NCI-H1105 treated with DMSO at 0.1 percent for 48 hours (cell line): ENCODE results near the gene NCKAP1.

Experiments used
- DNase-seq: peaks from one replicate; lab custom pipeline; 2025; lab: John Stamatoyannopoulos, UW

The NCKAP1 gene

DNA sequence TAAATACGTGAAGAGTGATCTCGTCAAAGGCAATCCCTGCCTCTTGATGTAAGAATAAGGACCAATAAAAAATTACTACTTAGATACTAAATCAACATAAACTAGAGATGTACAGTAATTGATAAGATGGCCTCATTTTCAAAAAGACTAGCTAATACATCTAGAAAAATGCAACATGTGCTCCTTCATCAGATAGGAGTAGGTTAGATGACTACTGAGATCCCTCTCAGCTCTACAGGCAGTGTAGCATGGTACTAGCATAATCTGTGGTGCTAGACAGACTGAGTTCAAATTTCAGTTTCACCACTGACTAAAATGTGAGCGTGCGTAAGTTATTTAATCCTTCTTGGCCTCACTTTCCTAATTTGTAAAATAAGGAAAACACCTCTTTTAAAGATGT, 89.2 kb downstream of the NCKAP1 start:
- no peak for DNase-seq

- DNase-seq: peak; percentile 69
Measured at GRCh38 chr2:182946958-182947369, 91.3 kb downstream of the NCKAP1 start.

DNA sequence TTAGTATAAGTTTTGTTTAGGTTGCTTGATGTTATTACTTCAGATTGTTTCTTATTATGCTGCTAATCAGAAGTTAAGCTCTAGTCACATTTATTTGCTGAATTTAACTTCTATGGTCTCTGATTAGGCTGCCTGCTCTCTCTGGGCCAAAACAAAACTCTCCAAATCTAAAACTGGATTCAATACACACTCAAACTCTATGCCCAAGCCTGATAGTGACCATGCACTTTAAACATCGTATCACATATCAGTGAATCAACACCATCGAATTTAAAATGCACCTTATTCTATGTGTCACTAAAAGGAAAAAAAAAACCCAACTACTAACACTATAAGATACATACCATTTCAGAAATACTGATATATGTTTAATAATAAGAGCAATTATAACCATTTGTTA, 94.9 kb downstream of the NCKAP1 start:
- no peak for DNase-seq

DNA sequence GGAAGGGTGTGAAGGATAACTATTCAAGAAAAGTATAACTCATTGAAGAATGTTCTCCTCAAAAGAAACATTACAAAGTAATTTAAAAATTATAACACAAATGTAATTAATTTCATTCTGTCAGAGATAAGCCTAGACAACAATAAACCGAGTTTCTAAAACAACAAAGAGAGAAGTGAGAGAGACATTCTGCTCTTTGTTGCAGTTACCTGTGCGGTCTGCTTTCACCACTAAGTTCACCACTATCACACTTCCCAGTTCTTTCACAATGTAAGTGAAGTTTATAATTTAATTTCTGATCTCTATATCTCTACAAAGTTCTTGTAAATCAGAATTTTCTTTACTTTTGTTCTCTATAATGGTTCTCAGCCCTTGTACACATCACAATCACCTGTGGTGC, 95.5 kb downstream of the NCKAP1 start:
- no peak for DNase-seq

GRCh38 chr2:182941919-182942318, 96.3 kb downstream of the NCKAP1 start:
- no peak for DNase-seq

- DNase-seq: no peak
Measured at GRCh38 chr2:182941121-182941722, 97.0 kb downstream of the NCKAP1 start.

DNA sequence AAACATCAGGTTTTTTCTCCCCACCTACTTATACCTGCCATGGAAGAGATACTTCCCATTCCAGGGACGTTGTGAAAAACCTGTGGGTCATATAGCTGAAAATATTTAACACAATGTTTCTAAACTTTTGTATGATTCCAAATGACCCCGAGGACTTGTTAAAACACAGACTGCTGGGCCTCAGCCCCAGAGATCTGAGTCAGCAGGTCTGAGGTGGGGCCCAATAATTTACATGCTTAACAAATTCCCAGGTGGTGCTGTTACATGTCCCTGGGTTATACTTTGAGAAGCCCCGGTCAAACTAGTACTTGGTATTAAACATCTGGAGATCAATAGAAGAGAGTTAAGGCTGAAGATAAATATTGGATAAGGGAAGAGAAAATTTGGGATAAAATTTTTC, 100.4 kb downstream of the NCKAP1 start:
- no peak for DNase-seq

GRCh38 chr2:182933629-182934028, 104.6 kb downstream of the NCKAP1 start:
- no peak for DNase-seq

DNA sequence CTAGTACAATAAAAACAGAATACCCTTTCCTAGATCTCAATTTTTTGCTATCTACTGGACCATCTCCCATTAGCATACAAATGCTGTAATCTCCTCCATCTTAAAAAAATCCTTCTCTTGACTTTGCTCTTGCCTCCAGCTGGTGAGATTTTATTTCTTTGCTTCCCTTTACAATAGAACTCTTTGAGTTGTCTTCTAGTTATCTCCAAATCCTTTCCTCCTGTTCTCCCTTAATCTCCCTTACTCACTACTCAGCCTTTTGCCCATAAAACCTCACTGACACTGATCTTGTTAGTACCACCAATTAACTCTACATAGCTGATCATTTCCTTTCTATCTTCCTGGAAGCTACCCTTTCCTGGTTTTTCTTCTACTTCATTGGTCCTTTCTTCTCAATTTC, 108.3 kb downstream of the NCKAP1 start:
- DNase-seq: no peak

- DNase-seq: no peak
Measured at GRCh38 chr2:182924306-182924705, 114.0 kb downstream of the NCKAP1 start.

DNA sequence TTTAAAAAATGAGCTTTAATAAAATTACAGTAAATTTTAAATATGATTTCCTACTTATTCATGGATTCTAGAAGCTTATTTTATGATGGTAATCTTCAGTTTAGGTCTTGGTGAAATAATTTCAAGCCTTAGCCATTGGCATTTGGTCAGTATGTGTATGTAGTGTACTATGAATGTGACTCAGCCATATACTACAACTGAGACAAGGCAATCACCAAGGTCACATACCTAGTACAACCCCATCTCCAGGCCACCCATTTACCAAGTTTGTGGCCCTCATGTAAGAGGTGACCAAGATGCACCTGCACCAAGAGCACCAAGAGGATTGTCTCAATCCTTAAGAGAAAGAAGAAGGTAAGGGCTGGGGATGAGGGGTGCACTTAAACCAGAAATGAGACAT, 117.0 kb downstream of the NCKAP1 start:
- no peak for DNase-seq

DNA sequence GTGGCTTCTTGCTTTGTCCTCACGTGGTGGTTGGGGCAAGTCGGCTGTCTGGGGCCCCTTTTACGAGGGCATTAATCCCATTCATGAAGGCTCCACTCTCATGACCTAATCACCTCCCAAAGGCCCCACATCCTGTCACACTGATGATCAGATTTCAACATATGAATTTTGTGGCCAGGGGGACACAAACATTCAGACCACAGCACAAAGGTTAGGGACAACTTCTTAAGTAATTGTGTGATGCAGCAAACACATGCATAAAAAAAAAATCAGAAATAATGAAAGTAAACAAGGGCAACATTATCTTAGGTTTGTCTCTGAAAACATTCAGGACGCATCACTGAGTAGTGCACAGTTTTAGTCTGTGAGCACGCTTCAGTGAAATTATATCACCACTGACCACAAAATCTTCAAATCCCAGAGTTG, 117.6 kb downstream of the NCKAP1 start:
- DNase-seq: no peak

DNA sequence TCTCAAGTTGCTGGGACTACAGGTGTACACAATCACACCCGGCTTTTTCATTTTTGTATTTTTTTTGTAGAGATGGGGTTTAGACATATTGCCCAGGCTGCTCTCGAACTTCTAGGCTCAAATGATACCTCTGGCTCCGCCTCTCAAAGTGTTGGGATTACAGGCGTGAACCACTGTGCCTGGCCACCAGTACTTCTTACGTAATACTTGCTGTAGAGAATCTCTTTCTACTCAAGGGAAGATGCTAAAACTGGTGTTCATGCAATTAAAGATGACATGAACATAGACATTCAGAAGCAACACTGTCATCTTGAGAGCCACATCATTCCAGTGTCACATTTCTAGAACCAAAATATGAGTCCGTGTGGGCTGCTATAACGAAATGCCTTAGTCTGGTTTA, 118.2 kb downstream of the NCKAP1 start:
- no peak for DNase-seq

DNA sequence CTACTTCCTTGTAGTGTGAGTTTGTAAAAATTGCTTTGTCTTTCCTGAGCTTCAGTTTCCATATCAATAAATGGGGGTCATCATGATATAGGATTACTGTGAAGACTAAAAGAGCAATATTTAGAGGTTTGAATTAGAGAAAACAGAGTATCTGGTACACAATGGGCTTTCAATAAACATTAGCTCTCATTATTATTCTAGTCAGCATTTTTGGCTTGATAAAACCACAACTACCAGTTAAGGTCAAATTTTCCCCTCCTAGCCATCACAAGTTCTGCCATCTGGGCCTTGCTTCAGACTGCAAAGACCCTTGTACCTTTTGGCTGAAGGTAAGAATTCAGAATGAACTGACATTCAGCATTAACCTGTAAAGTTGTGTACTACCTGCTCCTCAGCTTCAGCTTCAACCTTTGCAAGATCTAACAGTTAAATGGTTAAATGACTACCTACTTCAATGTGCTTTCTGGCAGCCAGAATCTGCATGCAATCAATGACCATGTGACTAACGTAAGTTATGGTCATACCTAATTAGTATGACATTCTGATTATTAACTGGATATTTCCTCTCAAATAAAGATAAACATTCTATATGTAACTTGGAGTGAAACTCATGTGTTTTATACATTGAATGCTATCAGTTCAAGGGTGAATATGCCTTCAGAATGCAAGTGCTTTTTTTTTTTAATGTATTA, 119.2 kb downstream of the NCKAP1 start:
- no peak for DNase-seq

- no peak for DNase-seq
Measured at GRCh38 chr2:182917924-182918323, 120.3 kb downstream of the NCKAP1 start.

- DNase-seq: no peak
Measured at GRCh38 chr2:182916417-182916816, 121.8 kb downstream of the NCKAP1 start.

- no peak for DNase-seq
Measured at GRCh38 chr2:182915369-182916326, 122.6 kb downstream of the NCKAP1 start.

DNA sequence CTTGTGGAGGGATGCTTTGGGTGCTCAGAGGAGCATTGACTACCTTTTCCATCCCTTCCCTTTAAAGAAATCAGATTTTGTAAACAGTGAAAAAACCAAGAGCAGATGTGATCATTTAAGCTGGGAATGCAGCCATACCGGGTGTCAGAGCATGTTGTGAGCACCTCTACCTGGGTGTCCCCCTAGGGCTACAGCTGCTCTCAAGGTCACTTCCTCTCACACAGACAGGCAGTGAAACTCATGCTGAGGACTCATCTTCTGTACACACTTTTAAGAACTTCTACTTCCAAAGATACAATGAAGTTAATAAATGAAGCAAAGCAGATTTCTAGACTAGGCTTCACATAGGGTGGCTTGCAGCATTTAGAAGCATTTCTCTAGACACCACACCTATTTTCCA, 123.4 kb downstream of the NCKAP1 start:
- DNase-seq: no peak

GRCh38 chr2:182913064-182913463, 125.2 kb downstream of the NCKAP1 start:
- no peak for DNase-seq

GRCh38 chr2:182912518-182912915, 125.7 kb downstream of the NCKAP1 start:
- no peak for DNase-seq

DNA sequence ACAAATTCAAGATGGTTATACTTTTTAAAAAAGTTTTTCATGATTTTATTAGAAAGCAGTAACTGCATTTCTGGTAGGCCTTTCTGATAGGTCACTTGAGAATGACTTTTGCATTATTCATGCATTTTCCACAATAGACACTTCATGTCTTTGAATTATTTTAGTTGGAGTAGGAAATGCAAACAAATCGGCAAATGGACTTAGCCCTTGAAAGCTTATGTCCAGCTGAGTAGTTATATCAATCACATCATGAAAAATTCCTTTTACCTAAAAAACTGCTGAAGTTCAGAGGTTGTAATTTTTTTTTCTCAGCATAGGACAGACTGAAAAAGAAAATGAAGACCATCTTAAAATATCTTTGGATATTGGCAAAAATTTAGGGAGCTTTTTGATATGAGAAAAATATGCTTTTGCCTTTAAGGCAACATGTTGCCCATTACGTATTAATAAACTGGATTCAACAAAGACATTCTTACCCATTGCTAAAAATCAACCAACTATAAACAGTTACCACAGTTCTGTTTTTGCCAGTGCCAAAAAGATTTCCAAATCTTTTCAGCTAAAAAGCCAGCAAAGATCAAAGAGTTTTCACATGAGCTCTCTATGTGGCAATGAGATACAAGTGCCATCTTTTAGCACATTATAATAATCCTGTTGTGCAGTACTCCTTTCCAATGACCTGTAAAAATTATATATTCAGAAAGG, 126.3 kb downstream of the NCKAP1 start:
- DNase-seq: no peak

GRCh38 chr2:182910965-182911364, 127.3 kb downstream of the NCKAP1 start:
- DNase-seq: no peak
